GM21515 (cell line): ENCODE measurements around the gene APH1B.

ENCODE experiments used
- ATAC-seq: cut with Tn5 transposase; IDR thresholded peaks from one replicate; pipeline ENCODE4 v1.9.1; 2021; ENCODE audit not compliant: unreplicated experiment

The APH1B gene

GRCh38 chr15:63252292-63252691, 25.1 kb upstream of the APH1B start:
- no peak for ATAC-seq

GRCh38 chr15:63254991-63255390, 22.4 kb upstream of the APH1B start:
- ATAC-seq, result no peak

DNA sequence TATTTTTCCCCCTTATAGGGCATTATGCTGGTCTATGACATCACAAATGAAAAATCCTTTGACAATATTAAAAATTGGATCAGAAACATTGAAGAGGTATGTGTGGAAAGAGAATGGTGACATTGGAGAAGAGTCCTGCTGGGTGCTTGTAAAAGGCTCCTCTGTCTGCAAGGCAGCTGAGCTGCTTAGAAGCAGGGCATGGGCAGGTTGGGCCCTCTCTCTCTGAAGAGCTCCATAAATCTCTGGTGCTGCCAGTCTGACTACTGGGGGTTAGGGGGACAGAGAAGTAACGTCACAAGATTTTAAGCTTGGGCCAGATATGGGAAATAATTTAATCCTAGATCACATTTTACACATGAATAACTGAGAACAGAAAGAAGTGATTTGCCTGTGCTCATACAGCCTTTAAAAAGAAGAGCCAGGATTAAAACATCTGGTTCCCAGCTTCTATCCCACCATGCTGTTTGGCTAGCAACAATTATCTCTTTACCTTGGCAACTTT, 21.9 kb upstream of the APH1B start:
- no peak for ATAC-seq

- ATAC-seq, result no peak
Measured at GRCh38 chr15:63256433-63257274, 20.8 kb upstream of the APH1B start.

DNA sequence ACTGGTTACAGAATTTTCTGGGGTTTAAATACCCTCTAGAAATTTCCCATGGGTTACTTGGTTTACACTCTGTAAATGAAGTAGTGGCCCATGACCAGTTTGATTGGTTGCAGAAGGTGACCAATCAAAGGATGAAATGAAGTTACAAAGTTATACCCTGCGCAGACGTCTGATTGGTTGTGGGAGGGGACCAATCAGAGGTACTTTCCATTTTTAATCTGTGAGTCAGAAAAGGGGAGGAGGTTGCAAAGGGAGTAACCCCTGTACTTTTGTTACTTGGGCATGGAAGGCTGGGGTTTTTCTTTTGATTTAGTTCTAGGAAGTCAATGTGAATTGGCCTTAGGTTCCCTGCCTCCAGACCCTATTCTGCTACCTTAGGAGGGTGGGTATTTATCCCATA, 18.7 kb upstream of the APH1B start:
- ATAC-seq, result no peak

DNA sequence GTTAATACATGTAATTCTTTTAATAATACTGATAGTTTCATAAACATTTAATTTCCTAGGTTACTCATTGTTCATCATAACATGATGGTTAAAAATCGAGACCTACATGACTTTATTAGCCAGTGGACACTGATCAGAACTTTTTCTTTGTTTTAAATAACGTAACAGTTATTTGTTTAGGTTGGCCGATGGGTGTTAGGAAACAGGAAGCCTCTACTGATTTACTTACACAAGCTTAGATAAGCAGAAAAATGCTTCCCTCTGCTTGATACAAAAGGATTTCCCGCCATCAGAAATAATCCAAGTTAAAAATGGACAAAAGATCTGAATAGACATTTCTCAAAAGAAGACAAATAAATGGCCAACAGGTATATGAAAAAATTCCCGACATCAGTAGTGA, 16.6 kb upstream of the APH1B start:
- ATAC-seq, result no peak

DNA sequence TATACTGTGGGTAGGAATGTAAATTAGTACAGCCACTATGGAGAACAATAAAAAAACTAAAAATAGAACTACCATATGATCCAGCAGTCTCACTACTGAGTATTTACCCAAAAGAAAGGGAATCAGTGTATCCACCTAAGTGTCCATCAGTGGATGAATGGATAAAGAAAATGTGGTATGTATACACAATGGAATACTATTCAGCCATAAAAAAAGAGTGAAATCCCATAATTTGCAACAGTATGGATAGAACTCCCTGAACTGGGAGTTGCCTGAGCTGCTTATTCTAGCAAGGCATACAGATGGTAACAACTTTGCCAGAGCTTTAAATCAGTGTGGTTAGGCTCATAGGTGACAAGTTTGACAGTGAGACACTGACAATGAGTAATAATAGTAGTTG, 16.1 kb upstream of the APH1B start:
- ATAC-seq, result no peak

- ATAC-seq, result no peak
Measured at GRCh38 chr15:63263519-63263918, 13.9 kb upstream of the APH1B start.

DNA sequence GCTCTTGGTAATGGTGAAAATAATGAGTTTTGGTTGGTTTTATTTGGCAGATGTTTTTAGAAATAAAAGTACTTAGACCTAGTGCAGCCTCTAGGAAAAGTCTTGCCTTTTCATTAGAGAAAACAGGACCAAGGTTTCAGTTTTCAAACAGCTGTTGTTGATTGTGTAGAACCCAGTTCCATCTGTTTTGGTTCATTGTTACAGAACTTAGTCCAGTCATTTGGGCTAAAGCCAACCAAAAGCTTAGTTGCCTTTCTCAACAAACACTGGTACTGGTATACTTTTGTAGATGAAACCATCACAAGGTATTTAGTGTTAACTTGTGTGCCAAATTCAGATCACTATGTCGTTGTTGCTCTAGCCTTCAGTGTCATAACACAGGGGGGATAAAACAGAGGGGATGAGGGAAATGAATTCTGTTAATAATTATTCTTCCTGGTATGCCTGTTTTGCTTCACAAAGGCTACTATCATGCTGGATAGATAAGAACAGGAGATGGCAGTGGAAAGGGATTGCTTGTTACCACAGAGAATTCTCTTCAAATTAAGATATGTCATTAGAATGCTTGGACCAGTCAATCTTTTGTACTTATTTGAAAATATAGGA, 12.6 kb upstream of the APH1B start:
- ATAC-seq, result no peak

GRCh38 chr15:63274427-63274826, 3.0 kb upstream of the APH1B start:
- no peak for ATAC-seq

- ATAC-seq, result no peak
Measured at GRCh38 chr15:63276342-63277037, 915 bp upstream of the APH1B start.

- ATAC-seq, result no peak
Measured at GRCh38 chr15:63277893-63278456, 570 bp downstream of the APH1B start.

GRCh38 chr15:63283126-63283525, 5.7 kb downstream of the APH1B start:
- ATAC-seq, result no peak

DNA sequence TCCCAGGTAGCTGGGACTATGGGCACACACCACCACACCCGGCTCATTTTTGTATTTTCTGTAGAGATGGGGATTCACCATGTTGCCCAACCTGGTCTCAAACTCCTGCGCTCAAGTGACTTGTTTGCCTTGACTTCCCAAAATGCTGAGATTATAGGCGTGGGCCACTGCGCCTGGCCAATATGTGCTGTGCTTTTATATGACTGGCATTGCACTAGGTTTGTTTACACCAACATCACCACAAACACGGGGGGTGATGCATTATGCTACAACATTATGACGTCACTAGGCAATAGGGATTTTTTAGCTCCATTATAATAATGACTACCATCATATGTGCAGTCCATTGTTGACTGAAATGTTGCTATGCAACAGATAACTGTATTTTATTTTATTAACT, 6.9 kb downstream of the APH1B start:
- no peak for ATAC-seq

- ATAC-seq, result no peak
Measured at GRCh38 chr15:63287109-63287508, 9.7 kb downstream of the APH1B start.

DNA sequence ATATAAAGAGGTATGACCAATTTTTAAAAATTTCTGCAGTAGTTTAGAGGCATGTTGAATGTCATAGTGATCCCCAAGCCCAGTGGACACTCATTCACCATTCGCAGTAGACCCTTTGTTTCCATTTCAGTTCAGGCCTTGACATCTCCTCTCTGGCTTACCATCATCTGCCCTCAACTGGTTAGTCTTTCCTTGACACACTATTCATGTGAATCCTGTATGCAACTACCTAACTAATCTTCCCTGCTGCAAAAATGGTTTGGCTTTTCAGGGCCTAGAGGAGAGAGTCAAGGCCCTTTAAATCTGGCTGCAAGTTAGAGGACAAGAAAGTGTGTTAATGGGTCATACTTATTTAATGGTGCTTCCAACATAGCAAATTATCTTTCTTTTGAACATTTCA, 10.9 kb downstream of the APH1B start:
- ATAC-seq, result no peak

- ATAC-seq, result no peak
Measured at GRCh38 chr15:63288778-63289378, 11.5 kb downstream of the APH1B start.

DNA sequence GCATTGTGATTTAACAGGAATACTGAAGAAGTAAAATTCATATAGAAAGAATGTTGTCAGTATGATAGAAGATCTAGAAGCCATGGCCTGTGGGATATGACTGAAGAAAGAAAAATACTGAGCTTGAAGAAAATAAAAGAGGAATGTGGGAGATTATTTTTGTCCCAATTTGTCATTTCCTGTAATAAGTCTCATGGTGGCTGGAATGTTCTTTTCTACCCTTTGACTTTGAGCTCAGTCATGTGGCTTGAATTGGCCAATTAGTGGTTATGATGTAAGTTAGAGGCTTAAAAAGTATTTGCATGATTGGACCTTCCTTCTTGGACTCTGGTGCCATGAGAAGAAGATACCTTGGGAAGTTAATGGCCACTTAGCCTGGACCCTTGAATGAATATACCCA, 14.1 kb downstream of the APH1B start:
- no peak for ATAC-seq

DNA sequence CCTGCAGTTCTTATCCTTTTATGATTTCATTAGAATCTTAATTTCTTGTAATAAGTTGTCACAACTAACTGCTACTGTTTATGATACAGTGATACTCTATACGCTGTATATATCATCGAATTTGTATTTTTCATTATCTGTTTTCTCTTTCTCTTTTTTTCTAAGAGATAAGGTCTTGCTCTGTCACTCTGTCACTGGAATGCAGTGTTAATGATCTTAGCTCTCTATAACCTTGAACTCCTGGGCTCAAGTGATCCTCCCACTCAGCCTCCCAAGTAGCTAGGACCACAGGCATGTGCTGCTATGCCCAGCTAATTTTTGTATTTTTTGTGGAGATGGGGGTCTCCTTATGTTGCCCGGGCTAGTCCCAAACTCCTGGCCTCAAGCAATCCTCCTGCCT, 14.8 kb downstream of the APH1B start:
- ATAC-seq, result no peak

GRCh38 chr15:63292771-63293170, 15.4 kb downstream of the APH1B start:
- no peak for ATAC-seq

DNA sequence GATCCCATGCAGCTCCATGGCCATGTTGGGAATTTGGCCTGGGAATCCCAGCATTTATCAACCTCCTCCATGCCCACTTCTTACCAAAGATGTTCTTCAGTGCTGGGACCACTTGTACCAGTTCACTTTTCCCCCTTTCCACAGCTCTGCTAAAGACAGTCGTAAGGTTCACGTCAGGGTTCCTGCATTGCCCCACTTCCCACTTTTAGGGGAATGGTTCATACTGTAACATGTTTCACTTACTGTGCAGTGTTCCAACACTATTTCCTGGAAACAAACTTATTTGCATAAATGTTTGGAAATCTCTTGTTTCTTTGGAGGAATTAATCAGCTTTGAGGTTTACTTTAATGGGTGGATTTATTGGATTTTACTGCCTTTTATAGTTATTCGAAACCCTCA, 17.0 kb downstream of the APH1B start:
- ATAC-seq, result no peak
